Upper lobe of left lung (tissue), 4 donors: ENCODE data around the gene CACNB4.

Experiments
- CTCF ChIP-seq, 6 experiments: fragments of 450-650 bp in 4 of 6; fragments of 200-600 bp in 2 of 6; sonication (generic) in 2 of 6; IDR thresholded peaks; one replicate each; pipeline ENCODE4 v1.5.1; 2016 to 2019; ENCODE audit warnings: antibody characterized with exemption in 6 of 6
- EP300 ChIP-seq, 4 donors: sonication (generic); formaldehyde crosslinking; IDR thresholded peaks; one replicate each; pipeline ENCODE4 v1.5.1; 2017; ENCODE audit warnings: antibody characterized with exemption in 4 of 4, control low read depth in 2 of 4
- POLR2A ChIP-seq, 4 donors: fragments of 450-650 bp; IDR thresholded peaks; one replicate each; pipeline ENCODE4 v1.5.1; 2016 to 2017; ENCODE audit warnings: antibody characterized with exemption in 4 of 4, mild to moderate bottlenecking in 2 of 4

- TF ChIP-seq CTCF (IDR thresholded peaks at IDR 0.05): no peak
- TF ChIP-seq POLR2A (IDR thresholded peaks at IDR 0.05): no peak
- TF ChIP-seq EP300 (IDR thresholded peaks at IDR 0.05): no peak
Observed at GRCh38 chr2:152106464-152106863, 7.6 kb upstream of the CACNB4 start.
